HG03139 (cell line): ENCODE data around the gene TMEM245.

ENCODE experiments used
- ATAC-seq: cut with Tn5 transposase; IDR thresholded peaks from one replicate; pipeline ENCODE4 v1.9.1; 2021; ENCODE audit not compliant: unreplicated experiment

Gene TMEM245

GRCh38 chr9:109033941-109034700 is 85.6 kb downstream of the TMEM245 start:
- ATAC-seq: no peak

- no peak for ATAC-seq
Measured at GRCh38 chr9:109031241-109031640, 88.5 kb downstream of the TMEM245 start.

GRCh38 chr9:109030426-109030825 is 89.3 kb downstream of the TMEM245 start:
- ATAC-seq: no peak

- no peak for ATAC-seq
Measured at GRCh38 chr9:109028457-109028856, 91.3 kb downstream of the TMEM245 start.

- ATAC-seq: no peak
Measured at GRCh38 chr9:109027176-109027575, 92.6 kb downstream of the TMEM245 start.

- ATAC-seq: no peak
Measured at GRCh38 chr9:109026306-109026705, 93.4 kb downstream of the TMEM245 start.

GRCh38 chr9:109022873-109023272 is 96.9 kb downstream of the TMEM245 start:
- no peak for ATAC-seq

GRCh38 chr9:109020581-109021511 is 98.9 kb downstream of the TMEM245 start:
- no peak for ATAC-seq

GRCh38 chr9:109020113-109020512 is 99.6 kb downstream of the TMEM245 start:
- ATAC-seq: no peak

GRCh38 chr9:109019420-109019819 is 100.3 kb downstream of the TMEM245 start:
- no peak for ATAC-seq

- no peak for ATAC-seq
Measured at GRCh38 chr9:109017493-109017892, 102.3 kb downstream of the TMEM245 start.

- ATAC-seq: no peak
Measured at GRCh38 chr9:109017061-109017460, 102.7 kb downstream of the TMEM245 start.

GRCh38 chr9:109016132-109016531 is 103.6 kb downstream of the TMEM245 start:
- no peak for ATAC-seq

- ATAC-seq: no peak
Measured at GRCh38 chr9:109014608-109015280, 105.0 kb downstream of the TMEM245 start.

- ATAC-seq: no peak
Measured at GRCh38 chr9:109013679-109014607, 105.8 kb downstream of the TMEM245 start.

- ATAC-seq: peak; percentile 68
Measured at GRCh38 chr9:109012876-109013678, 106.7 kb downstream of the TMEM245 start, which contains the start of gene CTNNAL1. CTNNAL1 (minus strand) TSS chr9:109013499; CDS start chr9:109013442, 57 bp downstream.

GRCh38 chr9:109012009-109012875 is 107.5 kb downstream of the TMEM245 start:
- ATAC-seq: peak; percentile 24

GRCh38 chr9:109011231-109011671 is 108.5 kb downstream of the TMEM245 start:
- ATAC-seq: no peak
